Activated naive CD4-positive, alpha-beta T cell treated with anti-CD3 and anti-CD28 coated beads for 36 hours (primary cell): ENCODE results near the gene SDR39U1. TPM values are rescaled to one million over a fixed set of nuclear protein-coding genes. Genes with fewer than 3 reads are reported as not detected.

Experiments used
- CTCF ChIA-PET: fragments of 350-600 bp; sonication (Branson Sonifier 250); formaldehyde crosslinking; loops from one replicate; lab custom pipeline; 2021; ENCODE audit warnings: antibody characterized with exemption; lab: Charles Lee
- DNase-seq: peaks from one replicate; pipeline ENCODE4 v3.0.0-alpha.2; 2020
- H3K27ac Mint-ChIP-seq: one replicate; pipeline ENCODE4 v1.8.0; 2021; ENCODE audit warnings: mild to moderate bottlenecking, mixed read lengths
- H3K27me3 Mint-ChIP-seq: one replicate; pipeline ENCODE4 v1.8.0; 2021; ENCODE audit warnings: low read depth, mixed read lengths
- H3K36me3 Mint-ChIP-seq: one replicate; pipeline ENCODE4 v1.8.0; 2021; ENCODE audit warnings: low read depth, mixed read lengths
- H3K4me1 Mint-ChIP-seq: one replicate; pipeline ENCODE4 v1.8.0; 2021; ENCODE audit warnings: low read depth, mixed read lengths
- H3K4me3 Mint-ChIP-seq: one replicate; pipeline ENCODE4 v1.8.0; 2021; ENCODE audit warnings: mild to moderate bottlenecking, moderate library complexity, mixed read lengths
- H3K9me3 Mint-ChIP-seq: one replicate; pipeline ENCODE4 v1.8.0; 2021; ENCODE audit warnings: mixed read lengths
- intact Hi-C: fragments of 100-400 bp; cut with micrococcal nuclease; formaldehyde crosslinking; loops from one replicate; pipeline ENCODE4 v1.15.1; 2023
- total RNA-seq, 2 experiments: library from RNA; stranded (reverse); gene quantifications; one replicate each; pipeline ENCODE4 v1.2.3, GENCODE V29; 2021

The SDR39U1 gene
- total RNA-seq, 2 experiments from 2014 or later, result 70.5 to 72.4 TPM

DNA sequence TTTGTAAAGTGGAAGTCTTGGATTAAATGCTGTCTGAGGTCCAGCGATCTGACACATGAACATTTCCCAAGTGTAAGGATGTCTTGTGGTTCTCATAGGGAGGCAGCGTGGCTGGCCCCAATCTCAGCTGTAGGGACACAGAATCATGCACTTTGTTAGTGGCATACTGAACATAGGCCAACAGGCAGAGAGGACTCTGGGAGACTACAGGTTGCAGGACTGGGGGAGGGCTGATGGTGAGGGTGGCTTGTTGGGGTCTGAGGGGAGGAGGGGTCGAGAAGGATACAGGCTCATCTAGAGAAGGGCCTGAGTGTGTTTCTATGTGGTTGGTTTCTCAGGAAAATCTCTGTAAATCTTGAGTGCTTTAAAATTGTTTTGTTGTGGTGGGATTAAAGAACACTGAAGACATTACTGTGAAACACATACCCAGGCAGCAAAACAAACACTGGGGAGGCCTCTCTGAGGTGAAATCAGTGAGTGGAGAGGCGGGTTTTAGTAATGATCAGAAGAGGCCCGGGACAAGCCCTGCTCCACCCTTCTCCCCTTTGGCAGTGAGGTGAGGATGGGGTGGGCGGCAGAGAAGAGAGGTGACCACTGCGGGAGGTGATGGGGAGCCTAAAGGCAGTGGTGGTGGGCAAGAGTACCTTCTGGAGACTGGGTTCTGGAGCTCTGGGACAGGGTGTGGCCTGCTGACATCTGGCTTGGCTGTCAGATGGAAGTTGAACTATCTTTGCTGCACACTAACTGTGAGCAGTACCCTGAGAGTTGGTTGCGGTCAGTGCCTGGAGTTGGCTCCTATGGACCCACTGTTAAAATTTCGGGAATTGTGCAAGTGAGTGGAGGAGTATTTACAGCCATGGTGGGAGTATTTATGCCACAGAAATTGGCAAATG lies 40.5 kb downstream of the SDR39U1 start:
- no peak overlapping the region for H3K27ac Mint-ChIP-seq
- H3K36me3 Mint-ChIP-seq, result no peaks in the 10 kb centered on the region
- H3K27me3 Mint-ChIP-seq, result peaks cover 2% of the 10 kb centered on the region
- H3K4me3 Mint-ChIP-seq, result no peak overlapping the region
- no peaks in the 10 kb centered on the region for H3K9me3 Mint-ChIP-seq
- CTCF ChIA-PET, result interaction anchor here (1.2 to 1.6 kb wide), 3 partner anchors 9 to 30 kb away, joined by 4 to 8 read pairs (median 4); no protein-coding TSS in a partner anchor
- intact Hi-C loops, result no loop called here
- peaks cover 6% of the 10 kb centered on the region for H3K4me1 Mint-ChIP-seq
- DNase-seq, result no peak

- Mint-ChIP-seq H3K27ac (no peak overlapping the region), H3K4me1 (peaks cover 6% of the 10 kb centered on the region), H3K9me3 (no peaks in the 10 kb centered on the region), H3K36me3 (no peaks in the 10 kb centered on the region), H3K27me3 (peaks cover 2% of the 10 kb centered on the region), H3K4me3 (no peak overlapping the region)
- CTCF ChIA-PET, result interaction anchor here (0.7 to 1.6 kb wide), 4 partner anchors 11 to 206 kb away, joined by 3 to 4 read pairs (median 4); no protein-coding TSS in a partner anchor
- DNase-seq, result no peak
- intact Hi-C loops, result loop anchor here (2.0 kb wide), 1 partner anchor 31 kb away; no protein-coding TSS in a partner anchor
Measured at GRCh38 chr14:24399999-24400718, 42.4 kb downstream of the SDR39U1 start.

- intact Hi-C loops, result loop anchor here (2.0 kb wide), 1 partner anchor 31 kb away; no protein-coding TSS in a partner anchor
- Mint-ChIP-seq H3K4me3 (peak overlapping the region; percentile 16), H3K27ac (no peak overlapping the region), H3K27me3 (peaks cover 2% of the 10 kb centered on the region), H3K4me1 (peaks cover 6% of the 10 kb centered on the region), H3K9me3 (no peaks in the 10 kb centered on the region), H3K36me3 (no peaks in the 10 kb centered on the region)
- CTCF ChIA-PET, result interaction anchor here (1.3 to 1.4 kb wide), 2 partner anchors 32 to 66 kb away, joined by 3 to 5 read pairs; no protein-coding TSS in a partner anchor
- DNase-seq, result no peak
Measured at GRCh38 chr14:24399447-24399822, 43.1 kb downstream of the SDR39U1 start.

- no peaks in the 10 kb centered on the region for H3K9me3 Mint-ChIP-seq
- H3K27me3 Mint-ChIP-seq, result peaks cover 2% of the 10 kb centered on the region
- DNase-seq, result peak; percentile 27
- H3K36me3 Mint-ChIP-seq, result no peaks in the 10 kb centered on the region
- peak within 1 kb of the TSS; percentile 37 for H3K4me3 Mint-ChIP-seq
- CTCF ChIA-PET, result interaction anchor here (1.3 to 1.4 kb wide), 2 partner anchors 32 to 65 kb away, joined by 3 to 5 read pairs; no protein-coding TSS in a partner anchor
- H3K4me1 Mint-ChIP-seq, result peaks cover 6% of the 10 kb centered on the region
- H3K27ac Mint-ChIP-seq, result no peak within 1 kb of the TSS
- intact Hi-C loops, result loop anchor here (2.0 kb wide), 1 partner anchor 32 kb away; no protein-coding TSS in a partner anchor
Measured at GRCh38 chr14:24398653-24399446, 43.7 kb downstream of the SDR39U1 start, which contains the start of gene NYNRIN. NYNRIN (plus strand) TSS chr14:24399003; CDS start chr14:24399247, 244 bp downstream.

GRCh38 chr14:24398293-24398652 lies 44.3 kb downstream of the SDR39U1 start:
- DNase-seq, result no peak
- Mint-ChIP-seq H3K27me3 (peaks cover 2% of the 10 kb centered on the region), H3K4me1 (peaks cover 6% of the 10 kb centered on the region), H3K27ac (no peak overlapping the region), H3K36me3 (no peaks in the 10 kb centered on the region), H3K4me3 (no peak overlapping the region), H3K9me3 (no peaks in the 10 kb centered on the region)
- CTCF ChIA-PET, result interaction anchor here (1.3 kb wide), 1 partner anchor 33 kb away, joined by 5 read pairs; no protein-coding TSS in a partner anchor
- intact Hi-C loops, result loop anchor here (2.0 kb wide), 1 partner anchor 33 kb away; no protein-coding TSS in a partner anchor

DNA sequence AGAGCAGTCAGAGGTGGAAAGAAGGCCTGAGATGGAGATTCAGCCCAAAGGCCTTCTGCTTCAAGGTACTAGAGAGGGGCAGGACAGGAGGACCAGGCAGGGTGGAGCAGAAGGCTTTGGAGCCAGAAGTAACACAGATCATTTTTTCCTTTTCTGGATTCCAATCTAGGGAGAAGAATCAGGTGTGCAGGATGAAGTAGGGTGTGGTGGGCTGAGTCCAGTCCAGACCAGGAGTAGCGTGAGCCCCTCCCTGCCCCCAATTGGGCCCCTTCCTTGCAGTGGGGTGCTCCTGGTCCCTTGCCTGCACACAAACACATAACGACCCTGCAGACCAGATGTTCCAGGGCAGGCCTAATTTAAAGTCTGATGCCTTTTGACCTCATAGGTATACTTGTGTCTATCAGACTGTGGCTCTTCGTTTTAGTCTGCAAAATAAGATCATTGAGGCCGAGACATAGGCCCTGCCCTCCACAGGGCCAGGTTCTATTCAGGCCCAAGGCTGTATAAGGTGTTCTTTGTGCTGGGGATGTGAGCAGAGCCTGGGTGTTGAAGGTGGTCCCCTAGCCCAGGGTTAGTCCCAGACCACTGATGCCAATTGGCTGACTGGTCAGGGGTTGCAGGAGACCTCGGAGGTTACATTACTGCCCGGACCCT lies 44.8 kb downstream of the SDR39U1 start:
- intact Hi-C loops, result loop anchor here (2.0 kb wide), 1 partner anchor 33 kb away; no protein-coding TSS in a partner anchor
- H3K27me3 Mint-ChIP-seq, result peaks cover 2% of the 10 kb centered on the region
- no peak for DNase-seq
- no peaks in the 10 kb centered on the region for H3K9me3 Mint-ChIP-seq
- H3K36me3 Mint-ChIP-seq, result no peaks in the 10 kb centered on the region
- H3K4me3 Mint-ChIP-seq, result no peak overlapping the region
- H3K27ac Mint-ChIP-seq, result no peak overlapping the region
- H3K4me1 Mint-ChIP-seq, result peaks cover 6% of the 10 kb centered on the region
- CTCF ChIA-PET, result interaction anchor here (0.6 to 1.0 kb wide), 2 partner anchors 33 to 64 kb away, joined by 3 to 4 read pairs; no protein-coding TSS in a partner anchor

GRCh38 chr14:24395609-24396582 lies 46.7 kb downstream of the SDR39U1 start:
- Mint-ChIP-seq H3K4me3 (no peak overlapping the region), H3K27ac (no peak overlapping the region), H3K27me3 (peaks cover 2% of the 10 kb centered on the region), H3K36me3 (no peaks in the 10 kb centered on the region), H3K9me3 (no peaks in the 10 kb centered on the region), H3K4me1 (peaks cover 6% of the 10 kb centered on the region)
- intact Hi-C loops, result no loop called here
- CTCF ChIA-PET, result interaction anchor here (1.2 to 1.9 kb wide), 2 partner anchors 30 to 63 kb away, joined by 5 to 6 read pairs; no protein-coding TSS in a partner anchor
- no peak for DNase-seq

GRCh38 chr14:24394275-24394674 lies 48.3 kb downstream of the SDR39U1 start:
- no peak for DNase-seq
- Mint-ChIP-seq H3K36me3 (no peaks in the 10 kb centered on the region), H3K9me3 (no peaks in the 10 kb centered on the region), H3K4me3 (no peak overlapping the region), H3K4me1 (peaks cover 2% of the 10 kb centered on the region), H3K27ac (no peak overlapping the region), H3K27me3 (no peaks in the 10 kb centered on the region)
- CTCF ChIA-PET, result no interaction called here
- intact Hi-C loops, result no loop called here

- DNase-seq, result no peak
- CTCF ChIA-PET, result no interaction called here
Measured at GRCh38 chr14:24392325-24393091, 50.1 kb downstream of the SDR39U1 start.

More at GRCh38 chr14:24392325-24393091, 50.1 kb downstream of the SDR39U1 start:
- intact Hi-C loops, result no loop called here
- Mint-ChIP-seq H3K36me3 (no peaks in the 10 kb centered on the region), H3K27ac (no peak overlapping the region), H3K27me3 (no peaks in the 10 kb centered on the region), H3K9me3 (no peaks in the 10 kb centered on the region), H3K4me1 (no peaks in the 10 kb centered on the region), H3K4me3 (no peak overlapping the region)
